BJ (cell line): ENCODE results near the gene BTG1. TPM values are rescaled to one million over a fixed set of nuclear protein-coding genes. Genes with fewer than 3 reads are reported as not detected.
"Not testable (repeated sequence)": the region's sequence is repeated elsewhere in the genome, so short reads cannot be mapped to it uniquely, and the experiment has no call there.

Source experiments
- CTCF ChIA-PET: fragments of 350-600 bp; formaldehyde crosslinking; extraction: SDS; loops from one replicate; lab custom pipeline; 2021; ENCODE audit warnings: antibody characterized with exemption, inconsistent platforms; lab: Yijun Ruan, JAX
- POLR2A ChIA-PET: fragments of 300-600 bp; sonication (Branson Sonifier 250); formaldehyde crosslinking; extraction: SDS; loops from one replicate; lab custom pipeline; 2021; ENCODE audit warnings: antibody characterized with exemption; lab: Charles Lee
- DNase-seq: peaks from one replicate; pipeline ENCODE4 v3.0.0-alpha.2; 2011; ENCODE audit warnings: low read depth
- H3K27me3 ChIP-seq: 2 replicates; pipeline ENCODE4 v1.6.0; 2011; ENCODE audit warnings: low read length; ENCODE audit not compliant: control insufficient read depth, insufficient read depth
- H3K36me3 ChIP-seq: 2 replicates; pipeline ENCODE4 v1.5.1; 2011; ENCODE audit warnings: low read length; ENCODE audit not compliant: control insufficient read depth, insufficient read depth
- H3K4me3 ChIP-seq: 2 replicates; pipeline ENCODE4 v1.5.1; 2011; ENCODE audit warnings: low read depth, mild to moderate bottlenecking, control low read depth, low read length
- polyA plus RNA-seq: library from polyadenylated mRNA; depleted of rRNA; stranded (reverse); fragments of >200 nt; gene quantifications from 2 replicates; pipeline ENCODE4 v1.2.3, GENCODE V29; 2011
- TF ChIP-seq, protein P1 (sequence below): IDR thresholded peaks from 2 replicates; pipeline ENCODE4 v1.5.1; 2011; ENCODE audit warnings: low read depth, mild to moderate bottlenecking, control low read depth, inconsistent platforms, low read length, moderate library complexity; ENCODE audit not compliant: insufficient read depth

BTG1 gene
- polyA plus RNA-seq, 1 experiment = 81.3 TPM

DNA sequence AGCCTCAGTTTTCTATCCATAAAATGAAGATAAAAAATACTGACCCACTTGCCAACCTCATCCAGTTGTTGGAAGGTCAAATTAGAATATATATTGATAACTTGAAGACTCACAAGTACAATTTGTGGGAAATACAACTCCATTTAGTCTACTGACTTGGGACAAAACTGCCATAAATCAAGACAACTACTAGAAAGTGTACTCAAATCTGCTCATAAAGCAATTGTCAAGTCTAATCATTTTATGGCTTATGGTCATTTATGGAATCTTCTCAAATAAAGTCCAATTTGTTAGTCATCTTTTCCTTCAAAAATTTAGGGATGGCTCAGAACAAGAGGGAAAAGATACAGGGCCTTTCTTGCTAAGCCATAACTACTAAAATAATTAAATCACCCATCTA is 7.0 kb downstream of the BTG1 start:
- Histone ChIP-seq H3K36me3 (no peaks in the 10 kb centered on the region), H3K4me3 (no peak overlapping the region), H3K27me3 (no peaks in the 10 kb centered on the region)
- TF ChIP-seq, protein P1, sequence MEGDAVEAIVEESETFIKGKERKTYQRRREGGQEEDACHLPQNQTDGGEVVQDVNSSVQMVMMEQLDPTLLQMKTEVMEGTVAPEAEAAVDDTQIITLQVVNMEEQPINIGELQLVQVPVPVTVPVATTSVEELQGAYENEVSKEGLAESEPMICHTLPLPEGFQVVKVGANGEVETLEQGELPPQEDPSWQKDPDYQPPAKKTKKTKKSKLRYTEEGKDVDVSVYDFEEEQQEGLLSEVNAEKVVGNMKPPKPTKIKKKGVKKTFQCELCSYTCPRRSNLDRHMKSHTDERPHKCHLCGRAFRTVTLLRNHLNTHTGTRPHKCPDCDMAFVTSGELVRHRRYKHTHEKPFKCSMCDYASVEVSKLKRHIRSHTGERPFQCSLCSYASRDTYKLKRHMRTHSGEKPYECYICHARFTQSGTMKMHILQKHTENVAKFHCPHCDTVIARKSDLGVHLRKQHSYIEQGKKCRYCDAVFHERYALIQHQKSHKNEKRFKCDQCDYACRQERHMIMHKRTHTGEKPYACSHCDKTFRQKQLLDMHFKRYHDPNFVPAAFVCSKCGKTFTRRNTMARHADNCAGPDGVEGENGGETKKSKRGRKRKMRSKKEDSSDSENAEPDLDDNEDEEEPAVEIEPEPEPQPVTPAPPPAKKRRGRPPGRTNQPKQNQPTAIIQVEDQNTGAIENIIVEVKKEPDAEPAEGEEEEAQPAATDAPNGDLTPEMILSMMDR = no peak
- CTCF ChIA-PET = no interaction called here
- no peak for DNase-seq
- POLR2A ChIA-PET = no interaction called here

DNA sequence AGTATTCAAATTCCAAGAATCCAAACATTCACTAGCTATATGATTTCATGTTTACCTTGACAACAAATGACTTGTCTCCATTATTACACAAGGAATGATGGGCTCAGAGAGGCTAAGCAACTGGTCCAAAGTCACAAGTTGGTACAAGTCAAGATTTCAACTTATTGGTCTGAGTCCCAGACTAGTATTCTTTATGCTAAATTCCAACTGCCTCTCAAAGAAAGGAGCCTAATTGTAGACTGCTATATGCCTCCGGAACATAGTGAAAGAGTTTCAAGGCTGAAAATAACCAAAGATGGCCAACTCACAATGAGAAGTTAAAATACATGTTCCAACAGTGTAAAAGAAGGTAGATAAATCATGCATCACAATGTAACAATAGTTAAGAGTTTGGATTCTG is 7.5 kb downstream of the BTG1 start:
- no peaks in the 10 kb centered on the region for H3K27me3 ChIP-seq
- ChIA-PET POLR2A (no interaction called here), CTCF (interaction anchor here (1.3 kb wide), 1 partner anchor 327 kb away, joined by 3 read pairs; no protein-coding TSS in a partner anchor)
- TF ChIP-seq, protein P1 = no peak
- no peak for DNase-seq
- no peaks in the 10 kb centered on the region for H3K36me3 ChIP-seq
- no peak overlapping the region for H3K4me3 ChIP-seq

DNA sequence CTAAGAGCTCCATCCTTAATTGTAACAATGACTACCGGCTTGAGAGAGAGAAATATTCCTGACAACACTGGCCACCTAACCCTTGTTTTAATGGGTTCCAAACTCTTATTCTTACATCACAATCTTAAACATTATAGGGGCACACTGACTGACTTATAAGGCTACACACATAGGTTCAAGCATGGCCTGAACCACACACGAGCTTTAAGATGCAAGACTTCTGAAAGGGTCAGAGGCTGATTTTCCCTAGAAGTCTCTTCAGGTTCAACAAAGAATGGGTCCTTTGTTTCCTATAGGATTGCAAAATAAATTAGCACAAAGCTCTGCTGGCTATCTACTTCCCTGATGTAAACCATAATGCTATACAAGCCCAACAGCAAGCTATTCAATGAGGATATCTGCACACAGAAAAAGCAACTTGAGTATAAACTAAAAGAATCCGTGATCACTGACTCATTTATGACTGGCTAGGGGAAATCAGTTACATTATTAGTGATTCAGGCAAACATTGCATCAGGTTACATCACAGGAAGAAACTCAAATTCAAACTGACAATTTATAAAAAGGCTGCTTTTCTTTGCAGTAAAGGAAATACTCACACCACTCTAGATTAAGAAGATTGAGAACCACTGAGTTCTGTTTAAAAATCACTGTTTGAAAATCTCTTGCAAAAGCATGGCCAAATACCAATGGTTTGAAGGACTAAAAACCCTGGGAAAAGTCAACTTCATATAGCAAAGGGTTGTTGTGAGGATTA is 8.5 kb downstream of the BTG1 start:
- DNase-seq = peak; percentile 70
- Histone ChIP-seq H3K4me3 (no peak overlapping the region), H3K36me3 (no peaks in the 10 kb centered on the region), H3K27me3 (no peaks in the 10 kb centered on the region)
- CTCF ChIA-PET = interaction anchor here (0.7 to 1.3 kb wide), 3 partner anchors 41 to 326 kb away, joined by 3 to 5 read pairs (median 3); no protein-coding TSS in a partner anchor
- TF ChIP-seq, protein P1 = no peak
- POLR2A ChIA-PET = interaction anchor here (0.5 to 1.3 kb wide), 4 partner anchors 9 to 756 kb away, joined by 3 to 7 read pairs (median 3); partner anchors contain the start of gene BTG1

DNA sequence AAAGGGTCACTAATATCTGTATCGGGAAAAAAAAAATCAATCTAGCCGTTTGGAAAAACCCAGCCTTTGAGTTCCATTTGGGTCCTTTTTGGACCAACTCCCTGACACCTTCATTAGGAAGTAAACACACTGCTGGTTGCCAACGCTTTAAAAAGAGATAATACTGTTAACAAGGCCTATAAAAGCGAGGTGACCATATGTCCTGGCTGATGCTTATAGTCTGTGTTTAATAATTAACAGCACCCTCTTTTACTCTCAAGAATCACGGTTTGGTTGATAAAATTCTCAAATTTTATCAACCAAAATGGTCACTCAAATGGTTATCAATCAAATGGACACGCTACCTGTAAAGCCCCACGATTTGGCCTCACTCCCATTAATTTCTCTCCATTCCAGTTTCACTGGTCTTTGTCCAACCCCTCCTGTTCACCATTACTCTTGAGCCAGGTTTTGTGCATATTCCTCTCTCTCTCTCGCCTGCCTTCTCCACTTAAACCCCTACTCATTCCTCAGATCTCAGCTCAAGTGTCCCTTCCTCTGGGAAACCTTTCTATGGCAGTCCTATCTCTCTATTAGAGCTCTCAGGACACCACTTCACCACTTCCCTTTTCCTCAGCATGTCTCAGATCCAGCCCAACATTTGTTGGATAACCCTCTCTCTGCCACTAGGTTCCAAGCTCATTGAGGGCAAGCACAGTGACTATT is 9.5 kb downstream of the BTG1 start:
- H3K36me3 ChIP-seq = no peaks in the 10 kb centered on the region
- TF ChIP-seq, protein P1 = no peak
- DNase-seq = no peak
- ChIA-PET CTCF (interaction anchor here (0.7 to 3.4 kb wide), 3 partner anchors 40 to 325 kb away, joined by 3 to 10 read pairs (median 5); no protein-coding TSS in a partner anchor), POLR2A (interaction anchor here (0.7 to 1.3 kb wide), 2 partner anchors 10 to 38 kb away, joined by 3 to 7 read pairs; partner anchors contain the start of gene BTG1)
- H3K27me3 ChIP-seq = no peaks in the 10 kb centered on the region
- no peak overlapping the region for H3K4me3 ChIP-seq

DNA sequence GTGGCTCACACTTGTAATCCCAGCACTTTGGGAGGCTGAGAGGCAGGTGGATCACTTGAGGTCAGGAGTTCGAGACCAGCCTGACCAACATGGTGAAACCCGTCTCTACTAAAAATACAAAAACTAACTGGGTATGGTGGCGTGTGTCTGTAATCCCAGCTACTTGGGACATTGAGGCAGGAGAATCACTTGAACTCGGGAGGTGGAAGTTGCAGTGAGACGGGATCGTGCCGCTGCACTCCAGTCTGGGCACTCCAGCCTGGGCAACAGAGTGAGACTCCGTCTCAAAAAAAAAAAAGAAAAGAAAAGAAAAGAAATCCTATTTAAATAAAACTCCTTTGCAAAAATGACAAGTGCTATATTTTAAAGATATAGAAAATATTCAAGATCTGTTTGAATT is 10.1 kb downstream of the BTG1 start:
- POLR2A ChIA-PET, H3K4me3 ChIP-seq: not testable (repeated sequence)
- CTCF ChIA-PET = interaction anchor here (3.4 kb wide), 1 partner anchor 324 kb away, joined by 10 read pairs; no protein-coding TSS in a partner anchor

More for the DNA sequence above, 10.1 kb downstream of the BTG1 start:
- not testable (repeated sequence) for H3K27me3 ChIP-seq, DNase-seq, H3K36me3 ChIP-seq
